Stimulated activated CD4-positive, alpha-beta T cell treated with anti-CD3 and anti-CD28 coated beads, Interleukin-15, amount 100 ng/mL, for 24 hours (primary cell): ENCODE results near the gene NKAIN2.
"Not testable (repeated sequence)": the region's sequence is repeated elsewhere in the genome, so short reads cannot be mapped to it uniquely, and the experiment has no call there.

ENCODE experiments used
- DNase-seq: peaks from one replicate; pipeline ENCODE4 v3.0.0-alpha.2; 2020

The NKAIN2 gene

GRCh38 chr6:124723671-124724070 lies 920.0 kb downstream of the NKAIN2 start:
- no peak for DNase-seq

- DNase-seq: not testable (repeated sequence)
These were observed 934.1 kb downstream of the NKAIN2 start for GRCh38 chr6:124737804-124738203.

DNA sequence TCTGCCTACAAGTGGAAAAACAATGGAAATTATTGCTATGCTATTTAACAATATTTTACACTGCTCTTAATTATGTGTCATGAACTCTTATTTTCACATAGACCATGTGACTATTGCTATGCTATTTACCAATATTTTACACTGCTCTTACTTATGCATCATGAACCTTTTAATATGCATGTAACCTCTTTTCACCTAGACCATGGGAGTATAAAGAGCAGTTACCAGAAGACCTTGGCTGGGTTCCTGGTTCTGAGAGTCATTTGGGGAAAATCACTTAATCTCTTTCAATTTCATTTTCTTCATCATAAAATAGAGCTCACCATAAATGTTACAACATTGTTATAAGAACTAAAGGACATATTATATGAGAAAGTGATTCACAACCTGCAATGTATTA lies 934.8 kb downstream of the NKAIN2 start:
- no peak for DNase-seq

DNA sequence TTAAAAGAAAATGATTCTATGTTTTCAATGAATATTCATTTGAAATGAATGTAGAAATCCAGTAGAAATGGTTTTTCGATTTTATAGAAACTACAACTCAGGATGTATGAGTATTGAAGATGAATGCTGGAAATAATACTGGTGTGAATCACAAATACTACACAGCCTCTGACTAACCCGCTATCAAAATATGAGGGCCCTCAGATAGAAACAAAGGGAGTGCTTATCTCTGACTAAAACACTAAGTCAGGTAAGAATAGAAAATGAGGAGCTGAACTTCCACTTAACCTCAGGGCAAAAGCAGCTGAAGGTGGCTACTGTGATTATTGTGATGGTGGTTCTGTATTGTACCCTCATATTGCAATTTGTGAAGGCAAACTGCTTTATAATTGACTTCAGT lies 937.7 kb downstream of the NKAIN2 start:
- no peak for DNase-seq

- no peak for DNase-seq
These were observed 939.3 kb downstream of the NKAIN2 start for GRCh38 chr6:124742971-124743370.

DNA sequence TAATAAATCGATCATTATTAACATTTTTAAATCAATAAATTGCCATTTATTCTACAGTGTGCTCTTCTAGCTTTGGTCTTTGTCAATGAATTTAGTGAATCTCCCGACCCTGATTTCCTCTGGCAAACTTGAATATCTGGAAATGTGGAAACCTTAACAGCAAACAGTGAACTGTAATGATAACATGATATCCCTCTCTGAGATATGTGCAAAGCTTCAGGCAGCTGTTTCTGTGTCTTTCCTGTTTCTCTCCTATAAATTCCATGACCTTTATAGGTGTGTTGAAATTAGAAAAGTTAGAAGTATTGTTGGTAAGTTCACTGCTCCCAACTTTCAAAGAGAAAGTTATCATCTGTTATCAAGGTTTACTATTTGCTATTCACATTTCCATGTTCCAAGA lies 939.8 kb downstream of the NKAIN2 start:
- no peak for DNase-seq

DNA sequence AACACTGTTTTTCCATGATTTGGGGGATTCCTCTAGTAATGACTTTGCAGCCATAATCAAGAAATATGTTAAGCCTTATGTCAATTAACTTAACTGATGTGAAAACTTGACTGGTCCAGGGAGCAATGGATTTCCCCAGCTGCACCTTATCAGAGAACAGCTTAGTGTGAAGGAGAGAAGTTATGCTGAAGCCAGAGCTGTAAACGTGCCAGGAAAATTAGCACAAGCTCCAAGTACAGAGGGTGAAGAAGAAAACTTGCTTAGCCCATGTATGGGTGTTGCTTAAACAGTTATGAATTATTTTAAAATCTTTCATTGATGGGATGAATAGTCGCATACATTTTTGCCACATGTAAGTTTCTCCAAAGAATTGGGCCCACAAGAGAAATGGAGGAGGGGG lies 943.7 kb downstream of the NKAIN2 start:
- no peak for DNase-seq

GRCh38 chr6:124748778-124749177 lies 945.1 kb downstream of the NKAIN2 start:
- no peak for DNase-seq

- DNase-seq: no peak
These were observed 949.3 kb downstream of the NKAIN2 start for GRCh38 chr6:124753001-124753400.

GRCh38 chr6:124753562-124754105 lies 950.0 kb downstream of the NKAIN2 start:
- no peak for DNase-seq

DNA sequence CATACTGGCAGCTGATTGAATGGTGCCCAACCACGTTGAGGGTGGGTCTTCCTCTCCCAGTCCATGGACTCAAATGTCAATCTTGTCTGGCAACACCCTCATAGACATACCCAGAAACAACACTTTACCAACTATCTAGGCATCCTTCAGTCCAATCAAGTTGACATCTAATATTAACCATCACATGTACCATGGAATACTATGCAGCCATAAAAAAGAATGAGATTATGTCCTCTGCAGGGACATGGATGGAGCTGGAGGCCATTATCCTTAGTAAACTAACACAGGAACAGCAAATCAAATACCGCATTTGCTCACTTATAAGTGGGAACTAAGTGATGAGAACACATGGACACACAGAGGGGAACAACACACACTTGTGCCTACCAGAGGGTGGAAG lies 951.7 kb downstream of the NKAIN2 start:
- DNase-seq: no peak

DNA sequence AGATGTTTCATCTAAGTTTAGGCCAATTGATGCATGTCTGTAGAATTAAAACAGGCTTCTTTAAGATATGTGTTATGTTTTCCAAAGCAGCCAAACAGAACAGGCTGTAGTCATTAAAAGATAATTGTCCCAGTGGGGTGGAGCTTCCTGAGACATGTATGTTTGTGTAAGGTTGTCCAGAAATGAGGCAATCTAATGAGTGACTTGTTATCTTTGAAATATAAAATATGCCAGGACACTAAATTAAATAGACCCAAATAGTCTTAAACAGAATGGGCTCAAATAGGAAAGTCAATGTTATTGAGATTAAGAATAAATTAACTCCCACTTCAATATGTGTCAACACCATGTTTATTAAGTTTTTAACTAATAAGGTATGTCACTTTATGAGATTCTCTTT lies 953.9 kb downstream of the NKAIN2 start:
- DNase-seq: no peak

DNA sequence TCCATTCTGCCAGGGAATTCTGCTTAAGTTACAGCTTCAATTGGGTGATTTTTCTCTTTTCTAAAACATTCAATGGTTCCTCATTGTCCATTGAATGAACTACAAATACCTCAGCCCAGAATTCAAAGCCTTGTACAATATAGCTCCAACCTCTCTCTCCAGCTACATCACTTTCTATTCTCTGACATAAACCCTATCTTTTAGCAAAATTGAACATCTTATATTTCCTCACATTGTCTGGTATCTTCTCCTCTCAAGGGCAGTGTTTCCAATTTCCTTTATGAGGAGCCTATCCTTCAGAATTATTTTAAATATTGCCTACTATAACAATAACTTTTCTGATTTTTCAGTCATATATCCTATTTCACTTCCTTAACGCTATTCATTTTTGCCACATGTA lies 955.0 kb downstream of the NKAIN2 start:
- no peak for DNase-seq

DNA sequence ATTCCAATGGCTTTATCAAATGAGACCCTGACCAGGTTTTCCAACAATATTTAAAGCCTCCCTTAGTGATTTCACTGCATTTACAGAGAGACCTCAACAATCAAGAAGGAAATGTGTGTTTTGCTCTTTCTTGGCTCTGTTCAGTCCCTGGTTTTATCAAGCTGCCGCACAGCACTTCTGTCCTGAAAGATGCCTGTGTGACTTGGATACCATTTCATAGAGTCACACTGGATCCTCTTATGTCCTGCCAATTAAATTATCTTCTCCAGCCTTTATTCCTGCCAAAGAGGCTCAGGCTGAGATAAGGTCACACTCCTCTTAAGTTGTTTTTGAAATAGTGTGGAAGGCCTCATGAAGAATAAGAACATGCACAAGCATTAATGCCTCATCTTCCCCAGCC lies 961.6 kb downstream of the NKAIN2 start:
- no peak for DNase-seq

DNA sequence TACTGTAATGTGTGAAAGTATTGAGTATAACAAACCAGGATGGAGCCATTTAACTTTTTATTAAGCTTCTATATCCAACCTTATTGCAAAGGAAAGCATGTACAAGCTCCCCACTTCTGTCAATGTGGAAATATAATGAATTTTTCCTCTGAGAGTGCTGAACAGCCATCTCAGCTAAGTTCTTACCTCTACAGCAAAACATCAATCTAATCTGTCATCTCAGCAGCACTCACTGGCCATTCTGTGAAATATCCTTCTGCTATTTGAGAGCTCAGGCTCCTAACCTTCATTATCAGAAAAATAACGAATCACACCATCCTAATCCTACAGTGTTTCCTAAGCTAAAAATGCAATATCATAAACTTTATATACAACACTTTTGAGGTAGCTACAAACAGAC lies 964.6 kb downstream of the NKAIN2 start:
- DNase-seq: no peak

DNA sequence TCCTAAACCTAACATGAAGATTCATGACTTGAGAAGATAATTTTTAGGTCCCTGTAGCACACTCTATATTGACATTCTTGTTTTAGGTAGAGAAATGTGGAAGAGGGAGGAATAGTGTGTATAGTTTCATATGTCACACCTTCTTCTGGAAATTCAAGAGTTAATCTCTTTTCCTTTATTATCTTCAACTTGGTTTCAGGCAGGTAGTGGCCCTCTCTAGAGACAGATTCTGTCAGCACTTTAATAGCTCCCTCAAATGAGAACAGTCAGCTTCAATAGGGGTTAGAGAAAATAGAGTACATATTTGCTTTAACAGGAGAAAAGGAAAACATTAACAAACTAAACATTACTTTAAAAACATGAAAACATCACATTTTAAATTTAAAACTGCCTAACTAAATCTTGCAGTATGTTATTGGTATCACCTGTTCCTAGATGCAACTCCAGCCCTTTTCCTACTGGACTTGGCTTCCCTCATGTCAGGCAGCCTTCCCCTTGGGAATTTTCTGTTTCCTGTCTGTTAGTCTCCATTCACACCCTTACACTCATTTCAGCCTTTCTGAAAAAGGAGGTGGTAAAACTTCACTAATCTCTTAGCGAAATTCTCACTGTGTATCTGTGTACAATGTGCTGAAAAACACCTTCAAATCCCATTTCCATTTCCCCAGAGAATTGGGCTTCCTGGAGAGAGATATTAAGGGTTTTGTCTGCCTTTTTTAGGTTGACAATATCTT lies 966.3 kb downstream of the NKAIN2 start:
- no peak for DNase-seq

DNA sequence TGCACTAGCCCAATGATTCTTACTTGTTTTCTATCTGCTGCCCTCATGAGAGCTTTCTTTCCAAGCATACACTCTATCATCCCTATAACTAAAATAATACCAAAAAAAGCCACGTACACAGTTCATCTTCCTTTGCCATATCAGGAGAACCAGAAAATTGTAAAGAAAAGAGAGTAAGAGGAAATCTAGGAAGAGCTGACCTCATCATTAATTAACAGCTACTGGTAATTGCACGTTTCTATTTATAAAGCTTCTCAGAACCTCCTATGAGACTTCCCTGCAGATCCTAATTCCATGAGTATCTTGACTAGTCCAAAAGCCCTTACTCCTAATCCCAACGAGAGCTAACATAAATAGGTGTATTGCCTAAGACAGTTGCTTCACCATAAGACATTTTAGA lies 967.1 kb downstream of the NKAIN2 start:
- DNase-seq: no peak

DNA sequence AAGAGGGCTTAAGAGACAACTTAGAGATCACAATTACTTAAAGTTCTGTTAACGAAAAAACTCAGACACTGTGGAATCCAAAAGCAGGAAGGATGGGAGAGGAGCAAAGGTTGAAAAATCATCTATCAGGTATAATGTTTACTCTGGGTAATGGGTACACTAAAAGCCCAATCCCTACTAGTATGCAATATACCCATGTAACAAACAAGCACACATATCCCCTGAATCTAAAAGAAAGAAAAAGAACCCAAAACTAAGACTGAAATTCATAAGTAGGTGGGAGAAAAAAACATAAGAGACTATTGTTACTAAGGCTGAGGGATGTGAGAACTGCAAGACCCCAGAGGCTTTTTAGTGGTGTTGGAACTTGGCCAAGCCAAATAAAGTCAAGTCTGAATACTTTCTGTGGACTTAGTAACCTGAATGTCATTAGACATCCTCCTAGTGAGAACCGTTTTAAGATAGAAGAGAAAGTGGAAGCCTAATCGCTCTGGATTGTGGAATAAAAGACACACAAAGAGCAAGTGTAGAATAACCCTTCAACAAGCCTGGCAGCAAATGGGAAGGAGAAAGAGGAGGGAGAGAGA lies 969.2 kb downstream of the NKAIN2 start:
- DNase-seq: no peak

- no peak for DNase-seq
These were observed 971.5 kb downstream of the NKAIN2 start for GRCh38 chr6:124775121-124775520.

DNA sequence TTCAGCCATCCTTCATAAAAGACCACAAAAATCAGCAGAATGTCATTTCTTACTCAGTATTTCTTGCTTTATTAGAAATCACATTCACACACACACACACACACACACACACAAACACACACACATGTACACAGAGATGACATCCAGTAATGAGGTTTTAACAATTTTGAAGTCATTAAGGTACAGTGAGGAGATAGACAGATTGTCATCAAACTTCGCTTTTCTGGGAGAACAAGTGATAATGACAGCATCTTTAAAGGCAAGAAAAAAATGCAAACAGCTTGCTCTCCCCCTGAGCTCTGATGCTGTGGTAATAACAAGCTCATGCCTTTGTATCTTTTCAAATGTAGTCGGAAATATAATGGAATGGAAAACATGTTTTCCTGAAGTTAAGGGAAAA lies 974.2 kb downstream of the NKAIN2 start:
- DNase-seq: no peak

GRCh38 chr6:124780623-124781022 lies 977.0 kb downstream of the NKAIN2 start:
- DNase-seq: no peak

DNA sequence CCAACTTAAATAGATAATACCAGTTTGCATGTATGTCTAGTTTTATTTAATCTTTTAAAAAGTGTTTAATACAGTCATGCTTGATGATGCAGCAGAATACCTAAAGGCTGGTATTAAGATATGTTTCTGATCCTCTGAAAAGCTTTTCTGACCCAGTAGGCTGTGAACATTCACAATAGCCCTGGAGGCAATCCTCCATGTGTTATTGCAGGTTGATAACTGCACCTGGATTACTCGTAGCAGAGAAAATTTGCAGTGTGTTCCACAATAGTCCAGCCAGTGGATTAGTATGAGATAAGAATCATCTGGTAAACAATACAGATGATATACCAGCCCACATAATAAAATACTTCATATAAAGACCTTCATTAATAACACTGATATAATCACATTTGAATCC lies 979.7 kb downstream of the NKAIN2 start:
- DNase-seq: no peak

DNA sequence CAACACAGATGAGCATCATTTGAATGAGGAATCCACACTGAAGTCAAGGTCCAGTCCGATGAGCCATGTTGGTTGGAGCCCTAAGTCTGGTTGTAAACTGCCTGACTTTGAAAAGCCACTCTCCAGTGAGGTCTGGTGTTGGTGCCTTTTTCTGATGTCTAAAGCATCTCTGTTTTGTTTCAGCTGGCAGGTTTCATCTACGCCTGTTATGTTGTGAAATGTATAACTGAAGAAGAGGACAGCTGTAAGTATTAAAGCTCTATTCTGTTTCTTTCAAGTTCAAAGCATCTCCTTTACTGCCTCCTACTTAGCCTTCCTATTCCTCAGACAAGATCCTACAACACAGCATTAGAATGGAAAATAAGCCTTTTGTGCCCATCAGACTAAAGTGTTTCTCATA lies 987.5 kb downstream of the NKAIN2 start:
- DNase-seq: no peak

- DNase-seq: no peak
These were observed 988.7 kb downstream of the NKAIN2 start for GRCh38 chr6:124792386-124792785.

DNA sequence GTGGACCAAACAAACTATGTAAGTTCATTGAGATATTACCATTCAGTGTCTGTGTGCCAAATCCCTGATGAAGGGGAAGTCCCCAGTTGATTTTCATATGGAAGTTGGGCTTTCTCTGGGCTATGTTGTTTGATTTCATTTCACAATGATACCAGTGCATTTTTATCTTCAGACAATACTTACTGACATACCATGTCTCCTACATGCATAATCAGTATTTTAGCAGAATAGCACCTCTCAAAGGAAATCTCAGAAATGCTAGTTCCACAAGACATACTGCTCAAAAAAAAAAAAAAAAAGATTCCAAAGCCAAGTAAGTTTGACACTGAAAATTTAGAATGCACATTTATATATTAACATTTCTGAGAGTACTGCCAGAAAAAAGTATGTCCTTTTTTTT lies 989.7 kb downstream of the NKAIN2 start:
- DNase-seq: no peak
